HepG2 (cell line): ENCODE results near the gene DHRS1. TPM values are rescaled to one million over a fixed set of nuclear protein-coding genes. Genes with fewer than 3 reads are reported as not detected.

Experiments
- AGO1 ChIP-seq: fragments of 200-400 bp; formaldehyde crosslinking; IDR thresholded peaks from 2 replicates; pipeline ENCODE4 v1.6.1; 2017; ENCODE audit warnings: mild to moderate bottlenecking, low read depth, low read length, moderate library complexity; ENCODE audit not compliant: poor library complexity, severe bottlenecking
- ARNT2 ChIP-seq: sonication (generic); formaldehyde crosslinking; IDR thresholded peaks from 2 replicates; pipeline ENCODE4 v1.8.0; 2022; ENCODE audit warnings: mild to moderate bottlenecking, low read depth, missing genetic modification reagents, moderate library complexity
- ELK4 ChIP-seq: sonication (generic); formaldehyde crosslinking; IDR thresholded peaks from 2 replicates; pipeline ENCODE4 v1.9.0; 2021; ENCODE audit warnings: missing genetic modification reagents, borderline replicate concordance
- FOXP1 ChIP-seq, 2 experiments: fragments of 450-650 bp in 1 of 2; IDR thresholded peaks; 2 replicates each; pipeline ENCODE4 v1.6.1; 2017 to 2018; ENCODE audit warnings: antibody characterized with exemption in 1 of 2
- KAT7 ChIP-seq: IDR thresholded peaks from 2 replicates; pipeline ENCODE4 v1.6.1; 2018; ENCODE audit warnings: borderline replicate concordance, missing compliant biosample characterization
- RNF219 ChIP-seq: sonication (generic); formaldehyde crosslinking; IDR thresholded peaks from 2 replicates; pipeline ENCODE4 v1.5.0; 2020; ENCODE audit warnings: mild to moderate bottlenecking, missing genetic modification reagents
- SRSF1 ChIP-seq: fragments of 200-400 bp; formaldehyde crosslinking; optimal IDR thresholded peaks from 2 replicates; pipeline ENCODE3; 2017; ENCODE audit warnings: mild to moderate bottlenecking, low read depth, low read length, moderate library complexity
- THAP8 ChIP-seq: sonication (generic); formaldehyde crosslinking; IDR thresholded peaks from 2 replicates; pipeline ENCODE4 v1.5.1; 2020; ENCODE audit warnings: missing genetic modification reagents, mild to moderate bottlenecking, borderline replicate concordance
- ZBTB21 ChIP-seq: sonication (generic); formaldehyde crosslinking; IDR thresholded peaks from 2 replicates; pipeline ENCODE4 v1.4.0; 2020; ENCODE audit warnings: missing genetic modification reagents
- ZC3H4 ChIP-seq: sonication (generic); formaldehyde crosslinking; IDR thresholded peaks from 2 replicates; pipeline ENCODE4 v1.4.0; 2020; ENCODE audit warnings: missing genetic modification reagents, borderline replicate concordance
- ZNF274 ChIP-seq: sonication (generic); formaldehyde crosslinking; IDR thresholded peaks from 2 replicates; pipeline ENCODE4 v1.5.1; 2020; ENCODE audit warnings: mild to moderate bottlenecking, missing genetic modification reagents
- ZNF343 ChIP-seq: sonication (generic); formaldehyde crosslinking; IDR thresholded peaks from 2 replicates; pipeline ENCODE4 v1.4.0; 2020; ENCODE audit warnings: mild to moderate bottlenecking, missing genetic modification reagents
- ZNF605 ChIP-seq: sonication (generic); formaldehyde crosslinking; IDR thresholded peaks from 2 replicates; pipeline ENCODE4 v1.8.0; 2022; ENCODE audit warnings: mild to moderate bottlenecking, missing genetic modification reagents
- ZNF672 ChIP-seq: sonication (generic); formaldehyde crosslinking; IDR thresholded peaks from 2 replicates; pipeline ENCODE4 v1.8.1; 2022; ENCODE audit warnings: missing genetic modification reagents
- ZNF788 ChIP-seq: sonication (generic); formaldehyde crosslinking; IDR thresholded peaks from 2 replicates; pipeline ENCODE4 v1.5.0; 2020; ENCODE audit warnings: mild to moderate bottlenecking, missing genetic modification reagents, borderline replicate concordance
- polyA plus RNA-seq, 8 experiments: library from polyadenylated mRNA; depleted of rRNA in 3 of 8; stranded (reverse) in 7 of 8; unstranded in 1 of 8; fragments of >200 nt; fragmentation: Illumina TruSeq in 4 of 8; extraction: Trizol in 4 of 8; gene quantifications; 2 replicates each; pipeline versions ENCODE4 v1.2.1 to v1.2.3, GENCODE V29; 2011 to 2016; ENCODE audit warnings: low read depth in 4 of 8, missing spikeins in 1 of 8, mixed read lengths in 1 of 8; ENCODE audit not compliant: insufficient read depth in 1 of 8
- total RNA-seq, 5 experiments: library from RNA; depleted of rRNA; stranded (reverse); fragments of >200 nt; fragmentation: Illumina TruSeq; extraction: Trizol; gene quantifications; 2 replicates each; pipeline ENCODE4 v1.2.3, GENCODE V29; 2016; ENCODE audit warnings: low read depth in 1 of 5
- TF ChIP-seq, protein P1 (sequence below): sonication (generic); formaldehyde crosslinking; conservative IDR thresholded peaks from 2 replicates; pipeline ENCODE4 v1.4.0; 2020; ENCODE audit warnings: missing genetic modification reagents
- TF ChIP-seq, protein P2 (sequence below): sonication (generic); formaldehyde crosslinking; IDR thresholded peaks from 2 replicates; pipeline ENCODE4 v1.8.0; 2022; ENCODE audit warnings: mild to moderate bottlenecking, missing genetic modification reagents
- TF ChIP-seq, protein P3 (sequence below): sonication (generic); formaldehyde crosslinking; IDR thresholded peaks from 2 replicates; pipeline ENCODE4 v1.4.0; 2020; ENCODE audit warnings: missing genetic modification reagents, mild to moderate bottlenecking, borderline replicate concordance

DHRS1 gene
- total and polyA plus RNA-seq, 2 of the 13 experiments (the other 11 are each of a cell fraction or from before 2014, with no cell fraction given) = 49.8 to 60.8 TPM

DNA sequence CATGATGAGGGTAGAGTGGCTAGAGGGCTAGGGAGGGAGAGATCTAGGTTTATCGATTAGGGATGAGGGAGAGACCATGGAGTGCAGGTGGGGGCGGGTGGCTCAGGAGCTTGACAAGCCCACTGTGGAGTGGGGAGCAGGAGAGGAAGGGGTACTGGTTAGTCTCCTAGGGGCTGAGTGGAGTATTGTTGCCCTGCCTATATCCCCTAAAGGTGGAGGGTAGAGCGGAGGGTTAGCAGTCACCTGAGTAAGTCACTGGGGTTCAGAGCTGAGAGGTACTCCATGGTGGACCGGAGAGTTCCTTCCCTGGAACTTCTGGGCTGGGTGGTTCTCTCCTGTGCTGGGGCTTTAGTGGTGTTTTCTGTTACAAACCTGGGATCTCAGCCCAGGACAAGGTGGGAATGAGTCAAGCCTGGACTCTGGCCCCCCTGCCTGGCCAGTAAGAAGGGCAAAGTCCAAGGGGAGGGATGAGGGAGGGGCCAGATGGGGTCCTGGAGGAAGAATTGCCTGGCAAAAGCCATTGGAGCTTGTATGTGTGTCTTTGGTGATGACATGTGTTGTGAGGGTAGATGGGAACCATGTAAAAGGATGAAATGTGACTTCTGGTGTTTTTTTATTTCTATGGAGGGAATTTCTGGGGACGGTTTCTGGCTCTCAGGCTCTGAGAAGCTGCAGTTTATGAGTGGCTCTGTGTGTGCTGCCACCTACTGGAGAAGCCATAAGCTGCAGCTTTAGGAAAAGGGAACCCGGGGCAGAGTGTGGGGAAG is 8.2 kb upstream of the DHRS1 start, which contains the start of gene CIDEB (continued):
- TF ChIP-seq ELK4 (no peak), FOXP1 (IDR thresholded peaks at IDR 0.05) (no peak), FOXP1 (CRISPR knock-in tag; IDR thresholded peaks at IDR 0.05) (peak; percentile 54), ZNF343 (CRISPR knock-in tag) (peak; percentile 97), ZNF672 (CRISPR knock-in tag) (no peak), KAT7 (CRISPR knock-in tag) (no peak), AGO1 (no peak), ARNT2 (CRISPR knock-in tag) (peak; percentile 91), ZNF274 (peak; percentile 88), ZNF605 (peak; percentile 99), SRSF1 (no peak), ZBTB21 (CRISPR knock-in tag) (peak; percentile 47), ZC3H4 (CRISPR knock-in tag) (no peak), RNF219 (CRISPR knock-in tag) (no peak), ZNF788 (CRISPR knock-in tag) (peak; percentile 75; the same call in 1 of the 2 replicates), THAP8 (CRISPR knock-in tag) (no peak)
- TF ChIP-seq, protein P1, sequence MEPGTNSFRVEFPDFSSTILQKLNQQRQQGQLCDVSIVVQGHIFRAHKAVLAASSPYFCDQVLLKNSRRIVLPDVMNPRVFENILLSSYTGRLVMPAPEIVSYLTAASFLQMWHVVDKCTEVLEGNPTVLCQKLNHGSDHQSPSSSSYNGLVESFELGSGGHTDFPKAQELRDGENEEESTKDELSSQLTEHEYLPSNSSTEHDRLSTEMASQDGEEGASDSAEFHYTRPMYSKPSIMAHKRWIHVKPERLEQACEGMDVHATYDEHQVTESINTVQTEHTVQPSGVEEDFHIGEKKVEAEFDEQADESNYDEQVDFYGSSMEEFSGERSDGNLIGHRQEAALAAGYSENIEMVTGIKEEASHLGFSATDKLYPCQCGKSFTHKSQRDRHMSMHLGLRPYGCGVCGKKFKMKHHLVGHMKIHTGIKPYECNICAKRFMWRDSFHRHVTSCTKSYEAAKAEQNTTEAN (CRISPR knock-in tag) = peak; percentile 72; the same call in 1 of the 2 replicates
- TF ChIP-seq, protein P2, sequence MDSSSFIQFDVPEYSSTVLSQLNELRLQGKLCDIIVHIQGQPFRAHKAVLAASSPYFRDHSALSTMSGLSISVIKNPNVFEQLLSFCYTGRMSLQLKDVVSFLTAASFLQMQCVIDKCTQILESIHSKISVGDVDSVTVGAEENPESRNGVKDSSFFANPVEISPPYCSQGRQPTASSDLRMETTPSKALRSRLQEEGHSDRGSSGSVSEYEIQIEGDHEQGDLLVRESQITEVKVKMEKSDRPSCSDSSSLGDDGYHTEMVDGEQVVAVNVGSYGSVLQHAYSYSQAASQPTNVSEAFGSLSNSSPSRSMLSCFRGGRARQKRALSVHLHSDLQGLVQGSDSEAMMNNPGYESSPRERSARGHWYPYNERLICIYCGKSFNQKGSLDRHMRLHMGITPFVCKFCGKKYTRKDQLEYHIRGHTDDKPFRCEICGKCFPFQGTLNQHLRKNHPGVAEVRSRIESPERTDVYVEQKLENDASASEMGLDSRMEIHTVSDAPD (CRISPR knock-in tag) = peak; percentile 70
- TF ChIP-seq, protein P3, sequence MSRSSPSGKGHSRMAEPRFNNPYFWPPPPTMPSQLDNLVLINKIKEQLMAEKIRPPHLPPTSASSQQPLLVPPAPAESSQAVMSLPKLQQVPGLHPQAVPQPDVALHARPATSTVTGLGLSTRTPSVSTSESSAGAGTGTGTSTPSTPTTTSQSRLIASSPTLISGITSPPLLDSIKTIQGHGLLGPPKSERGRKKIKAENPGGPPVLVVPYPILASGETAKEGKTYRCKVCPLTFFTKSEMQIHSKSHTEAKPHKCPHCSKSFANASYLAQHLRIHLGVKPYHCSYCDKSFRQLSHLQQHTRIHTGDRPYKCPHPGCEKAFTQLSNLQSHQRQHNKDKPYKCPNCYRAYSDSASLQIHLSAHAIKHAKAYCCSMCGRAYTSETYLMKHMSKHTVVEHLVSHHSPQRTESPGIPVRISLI = 0 out of 2 replicates have a peak, but pooled peaks have one; percentile 71
